Psoas muscle (tissue), 8 donors: ENCODE data around the gene HIF3A. TPM values are rescaled to one million over a fixed set of nuclear protein-coding genes. Genes with fewer than 3 reads are reported as not detected.

Experiments
- ATAC-seq, 4 donors: fragments of 200-7000 bp; cut with Tn5 transposase; one replicate each; pipeline ENCODE4 v1.9.1; 2020; ENCODE audit warnings: moderate library complexity in 3 of 4, mild to moderate bottlenecking in 2 of 4
- DNase-seq, 2 donors: peaks; one replicate each; pipeline ENCODE4 v3.0.0-alpha.2; 2020
- H3K27ac ChIP-seq: fragments of 200-600 bp; one replicate; pipeline ENCODE4 v1.8.0; 2022
- H3K27me3 ChIP-seq, 3 donors: fragments of 200-600 bp in 1 of 3; one replicate each; pipeline versions ENCODE4 v1.6.1 to v1.8.0; 2013 to 2022; ENCODE audit warnings: low read length in 2 of 3, mild to moderate bottlenecking in 2 of 3, moderate library complexity in 1 of 3; ENCODE audit not compliant: insufficient read depth in 3 of 3
- H3K36me3 ChIP-seq, 2 donors: fragments of 200-600 bp in 1 of 2; one replicate each; pipeline versions ENCODE4 v1.6.1 to v1.8.0; 2013 to 2022; ENCODE audit warnings: low read depth in 1 of 2, mild to moderate bottlenecking in 1 of 2, moderate library complexity in 1 of 2; ENCODE audit not compliant: insufficient read depth in 1 of 2
- H3K4me1 ChIP-seq: fragments of 200-600 bp; one replicate; pipeline ENCODE4 v1.8.0; 2022
- H3K4me3 ChIP-seq: fragments of 200-600 bp; one replicate; pipeline ENCODE4 v1.8.0; 2022; ENCODE audit warnings: mild to moderate bottlenecking
- H3K9me3 ChIP-seq: fragments of 200-600 bp; one replicate; pipeline ENCODE4 v1.8.0; 2022
- WGBS, 3 donors: extraction: QIAGEN DNeasy Blood & Tissue Kit; methylation state at CpG; one replicate each; pipeline versions ENCODE4 v1.1.6 to v1.1.7; 2013; 5-methylcytosine and 5-hydroxymethylcytosine counted together
- intact Hi-C, 2 donors: fragments of 100-400 bp; cut with DNase I; formaldehyde crosslinking; loops; one replicate each; pipeline versions ENCODE4 v1.11.0 to v1.14.2; 2022
- polyA plus RNA-seq, 3 donors: library from polyadenylated mRNA; stranded (reverse); fragments of 200-250 nt; gene quantifications; one replicate each; pipeline ENCODE4 v1.2.3, GENCODE V29; 2013
- total RNA-seq, 4 donors: library from RNA; stranded (reverse); fragmentation: NEBNext Ultra II Directional in 2 of 4; extraction: Animal tissue kit (Norgen Biotek cat#: 25700) in 2 of 4; gene quantifications; one replicate each; pipeline versions ENCODE4 v1.2.1 to v1.2.4, GENCODE V29; 2021 to 2023
- TF ChIP-seq, protein P1 (sequence below): fragments of 200-600 bp; IDR thresholded peaks from one replicate; pipeline ENCODE4 v1.8.0; 2022; ENCODE audit warnings: antibody characterized with exemption
- donor health status: healthy with polysubstance abuse.
- donor health status: DM: no; HTN: no; CAD: no; lungs with moderate emphysema.
- donor health status: Bipolar disorder and iron deficiency.
- donor health status: healthy.
- donor health status: DM: yes; HTN: yes; CAD: no.
- donor health status: DM: no; HTN: no; CAD: no.
- donor health status: DM: no; HTN: no; CAD: no.
- donor health status: DM: yes; HTN: yes; CAD: no.

HIF3A gene
- total and polyA plus RNA-seq, 7 donors, result 1.6 to 20.4 (median 10.5) TPM

DNA sequence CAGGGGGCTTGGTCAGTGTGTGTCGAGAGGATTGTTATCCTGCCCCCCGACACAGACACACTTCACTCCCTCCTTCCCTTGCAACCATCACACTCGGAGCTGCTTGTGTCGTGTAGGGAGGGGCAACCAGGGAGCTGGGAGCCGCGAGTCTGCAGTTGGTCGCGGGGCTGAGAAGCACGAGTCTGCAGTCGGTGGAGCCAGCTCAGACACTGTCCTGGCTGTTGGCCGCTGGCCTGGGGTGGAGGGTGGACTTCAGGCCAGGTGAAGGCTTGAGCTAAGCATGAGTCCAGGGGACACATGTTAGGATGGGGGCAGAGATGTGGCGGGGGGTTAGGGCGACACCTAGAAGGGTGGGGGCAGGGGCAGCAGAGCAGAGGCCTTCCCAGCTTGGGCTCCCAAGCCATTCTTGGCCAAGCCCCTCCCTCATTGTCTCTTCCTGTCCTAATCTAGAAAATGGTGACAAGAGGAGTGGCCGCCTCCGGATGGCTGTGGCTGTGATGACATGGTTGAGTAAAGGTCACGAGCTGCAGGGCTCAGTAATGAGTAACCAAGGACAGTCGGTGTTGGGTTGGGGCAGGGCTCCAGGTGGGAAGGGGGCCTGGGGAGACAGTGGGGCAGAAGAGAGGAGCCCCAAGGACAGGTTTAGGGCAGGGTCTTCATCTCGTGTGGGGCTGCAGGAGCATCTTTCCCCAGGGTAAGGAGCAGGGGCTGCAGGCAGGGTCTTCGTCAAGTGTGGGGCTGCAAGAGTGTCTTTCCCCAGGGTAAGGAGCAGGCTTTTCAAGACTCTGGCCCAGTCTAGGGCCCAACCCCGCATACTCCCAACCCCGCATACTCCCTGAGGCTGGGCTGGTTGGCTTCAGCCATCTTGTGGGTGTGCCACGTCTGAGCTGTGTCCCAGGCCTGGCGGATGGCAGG, 58.6 kb downstream of the HIF3A start:
- no peak for DNase-seq
- intact Hi-C loops, result no loop called here
- H3K36me3 ChIP-seq, result peaks cover 5 to 58% of the 10 kb centered on the region in 2 donors
- no peaks in the 10 kb centered on the region for H3K9me3 ChIP-seq
- 77 to 80% (median 78%) methylated on average over 22 to 23 of the region's 23 CpGs for WGBS, 3 donors
- H3K27ac ChIP-seq, result no peak overlapping the region
- no peaks in the 10 kb centered on the region for H3K27me3 ChIP-seq
- ATAC-seq, result no peak
- H3K4me1 ChIP-seq, result peaks cover 19% of the 10 kb centered on the region
- TF ChIP-seq, protein P1, sequence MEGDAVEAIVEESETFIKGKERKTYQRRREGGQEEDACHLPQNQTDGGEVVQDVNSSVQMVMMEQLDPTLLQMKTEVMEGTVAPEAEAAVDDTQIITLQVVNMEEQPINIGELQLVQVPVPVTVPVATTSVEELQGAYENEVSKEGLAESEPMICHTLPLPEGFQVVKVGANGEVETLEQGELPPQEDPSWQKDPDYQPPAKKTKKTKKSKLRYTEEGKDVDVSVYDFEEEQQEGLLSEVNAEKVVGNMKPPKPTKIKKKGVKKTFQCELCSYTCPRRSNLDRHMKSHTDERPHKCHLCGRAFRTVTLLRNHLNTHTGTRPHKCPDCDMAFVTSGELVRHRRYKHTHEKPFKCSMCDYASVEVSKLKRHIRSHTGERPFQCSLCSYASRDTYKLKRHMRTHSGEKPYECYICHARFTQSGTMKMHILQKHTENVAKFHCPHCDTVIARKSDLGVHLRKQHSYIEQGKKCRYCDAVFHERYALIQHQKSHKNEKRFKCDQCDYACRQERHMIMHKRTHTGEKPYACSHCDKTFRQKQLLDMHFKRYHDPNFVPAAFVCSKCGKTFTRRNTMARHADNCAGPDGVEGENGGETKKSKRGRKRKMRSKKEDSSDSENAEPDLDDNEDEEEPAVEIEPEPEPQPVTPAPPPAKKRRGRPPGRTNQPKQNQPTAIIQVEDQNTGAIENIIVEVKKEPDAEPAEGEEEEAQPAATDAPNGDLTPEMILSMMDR, result no peak
- no peak overlapping the region for H3K4me3 ChIP-seq

GRCh38 chr19:46356149-46357055, 59.6 kb downstream of the HIF3A start:
- no peak for DNase-seq
- Histone ChIP-seq H3K27ac (no peak overlapping the region), H3K27me3 (no peaks in the 10 kb centered on the region), H3K9me3 (no peaks in the 10 kb centered on the region), H3K4me1 (peaks cover 9% of the 10 kb centered on the region), H3K4me3 (no peak overlapping the region), H3K36me3 (peaks cover 5 to 58% of the 10 kb centered on the region in 2 donors)
- 85 to 93% (median 90%) methylated on average over 9 of the region's 9 CpGs for WGBS, 3 donors
- intact Hi-C loops, result no loop called here
- TF ChIP-seq, protein P1, result no peak
- ATAC-seq, result no peak

DNA sequence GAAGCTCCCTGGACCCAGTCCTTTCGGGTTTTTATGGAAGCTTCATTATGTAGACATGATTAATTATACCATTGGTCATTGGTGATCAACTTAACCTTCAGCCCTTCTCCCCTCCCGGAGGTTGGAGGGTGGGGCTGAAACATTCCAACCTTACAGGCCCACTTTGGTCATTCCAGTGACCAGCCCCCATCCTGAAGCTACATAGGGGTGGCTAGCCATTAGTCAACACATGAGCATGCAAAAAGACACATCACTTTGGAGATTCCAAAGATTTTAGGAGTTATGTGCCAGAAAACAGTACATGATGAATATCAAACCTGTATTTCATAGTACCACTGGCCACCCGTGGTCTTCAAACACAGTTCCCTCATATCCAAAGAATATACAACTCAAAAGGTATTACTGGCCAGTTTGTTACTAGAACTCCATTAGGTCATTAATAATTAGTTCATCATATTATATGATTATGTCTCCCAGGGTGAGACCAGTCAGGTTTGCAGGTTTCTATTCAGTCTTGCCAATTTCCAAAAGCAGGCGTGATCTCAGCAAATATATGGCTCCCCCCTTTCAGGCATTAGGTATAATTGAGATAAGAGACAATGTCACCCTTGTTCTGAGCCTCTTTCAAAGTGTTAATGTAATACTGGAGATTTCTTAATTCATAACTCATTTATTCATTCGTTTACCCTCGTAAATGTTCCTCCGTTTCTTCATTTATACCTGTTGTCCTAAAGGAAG, 61.2 kb downstream of the HIF3A start:
- TF ChIP-seq, protein P1, result no peak
- no peaks in the 10 kb centered on the region for H3K9me3 ChIP-seq

DNA sequence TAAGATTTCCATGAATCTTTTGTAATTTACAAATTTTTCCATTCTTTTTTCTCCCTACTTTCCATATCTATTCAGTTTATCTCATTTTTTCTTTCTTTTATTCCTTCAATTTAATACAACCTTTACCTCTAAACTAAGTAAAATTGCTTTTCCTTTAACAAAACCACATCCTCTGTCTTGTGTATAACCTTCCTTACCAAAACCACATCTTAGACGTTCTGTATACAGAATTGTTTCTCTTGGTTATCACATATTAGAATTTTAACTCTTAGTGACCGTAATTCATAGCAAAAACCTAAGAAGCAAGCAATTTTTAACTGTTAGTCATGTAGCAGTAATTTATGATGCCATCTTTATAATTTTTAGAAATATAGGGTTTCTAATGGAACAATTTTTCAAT, 65.1 kb downstream of the HIF3A start:
- no peaks in the 10 kb centered on the region for H3K4me1 ChIP-seq
- H3K27ac ChIP-seq, result no peak overlapping the region
- peaks cover 2 to 48% of the 10 kb centered on the region in 2 donors for H3K36me3 ChIP-seq
- 71 to 81% (median 72%) methylated on average over 2 of the region's 2 CpGs for WGBS, 3 donors
- ATAC-seq (no peak), DNase-seq (no peak)
- intact Hi-C loops, result no loop called here
- no peaks in the 10 kb centered on the region for H3K9me3 ChIP-seq
- H3K4me3 ChIP-seq, result no peak overlapping the region
- TF ChIP-seq, protein P1, result no peak
- H3K27me3 ChIP-seq, result no peaks in the 10 kb centered on the region

More for the DNA sequence above, 61.2 kb downstream of the HIF3A start:
- intact Hi-C loops, result no loop called here
- Histone ChIP-seq H3K27ac (no peak overlapping the region), H3K4me3 (no peak overlapping the region), H3K36me3 (peaks cover 5 to 57% of the 10 kb centered on the region in 2 donors), H3K27me3 (no peaks in the 10 kb centered on the region), H3K4me1 (no peaks in the 10 kb centered on the region)
- DNase-seq (no peak), ATAC-seq (no peak)
- 87 to 88% (median 88%) methylated on average over 7 of the region's 7 CpGs for WGBS, 3 donors
